NCI-H82 treated with DMSO at 0.1 percent for 48 hours (cell line): ENCODE measurements around the gene PBOV1.
"Not testable (repeated sequence)": the region's sequence is repeated elsewhere in the genome, so short reads cannot be mapped to it uniquely, and the experiment has no call there.

Experiments used
- DNase-seq: peaks from one replicate; lab custom pipeline; 2025; ENCODE audit not compliant: unreplicated experiment; lab: John Stamatoyannopoulos, UW

The PBOV1 gene

GRCh38 chr6:138238368-138238767 lies 20.1 kb upstream of the PBOV1 start:
- DNase-seq = no peak

- DNase-seq = no peak
Observed at GRCh38 chr6:138237463-138237862, 19.2 kb upstream of the PBOV1 start.

GRCh38 chr6:138235693-138236092 lies 17.4 kb upstream of the PBOV1 start:
- no peak for DNase-seq

- no peak for DNase-seq
Observed at GRCh38 chr6:138235205-138235604, 16.9 kb upstream of the PBOV1 start.

GRCh38 chr6:138234363-138234762 lies 16.1 kb upstream of the PBOV1 start:
- no peak for DNase-seq

- DNase-seq = no peak
Observed at GRCh38 chr6:138231381-138231886, 13.1 kb upstream of the PBOV1 start.

GRCh38 chr6:138230759-138231380 lies 12.6 kb upstream of the PBOV1 start:
- no peak for DNase-seq

GRCh38 chr6:138230221-138230620 lies 11.9 kb upstream of the PBOV1 start:
- DNase-seq = no peak

- DNase-seq = no peak
Observed at GRCh38 chr6:138229663-138230179, 11.4 kb upstream of the PBOV1 start.

- DNase-seq = no peak
Observed at GRCh38 chr6:138229072-138229471, 10.8 kb upstream of the PBOV1 start.

- DNase-seq = no peak
Observed at GRCh38 chr6:138227316-138227781, 9.1 kb upstream of the PBOV1 start.

GRCh38 chr6:138226700-138227315 lies 8.5 kb upstream of the PBOV1 start:
- no peak for DNase-seq

GRCh38 chr6:138225953-138226352 lies 7.7 kb upstream of the PBOV1 start:
- DNase-seq = no peak

- DNase-seq = no peak
Observed at GRCh38 chr6:138222901-138223546, 4.7 kb upstream of the PBOV1 start.

- no peak for DNase-seq
Observed at GRCh38 chr6:138219901-138220300, 1.6 kb upstream of the PBOV1 start.

GRCh38 chr6:138219398-138219797 lies 1.1 kb upstream of the PBOV1 start:
- DNase-seq = no peak

GRCh38 chr6:138215093-138215782 lies 3.1 kb downstream of the PBOV1 start:
- no peak for DNase-seq

GRCh38 chr6:138212530-138212929 lies 5.8 kb downstream of the PBOV1 start:
- DNase-seq = not testable (repeated sequence)

- no peak for DNase-seq
Observed at GRCh38 chr6:138211601-138212000, 6.7 kb downstream of the PBOV1 start.

GRCh38 chr6:138211048-138211581 lies 7.2 kb downstream of the PBOV1 start:
- no peak for DNase-seq

- DNase-seq = no peak
Observed at GRCh38 chr6:138206862-138207261, 11.4 kb downstream of the PBOV1 start.
